Kidney (tissue), 14 donors: ENCODE results near the gene CDK1. TPM values are rescaled to one million over a fixed set of nuclear protein-coding genes. Genes with fewer than 3 reads are reported as not detected.

Experiments used
- DNase-seq, 5 donors: peaks; one replicate each; pipeline ENCODE4 v3.0.0-alpha.2; 2013 to 2020
- FAIRE-seq: peaks from 2 replicates; lab custom pipeline; 2012; peaks lifted over from hg19 to GRCh38; lab: Jason Lieb, UNC
- H3K27ac ChIP-seq, 2 donors: one replicate each; pipeline ENCODE4 v1.7.0; 2013; ENCODE audit warnings: low read depth in 2 of 2, low read length in 2 of 2, inconsistent platforms in 1 of 2
- H3K27me3 ChIP-seq: one replicate; pipeline ENCODE4 v1.7.1; 2013; ENCODE audit warnings: low read length, inconsistent platforms; ENCODE audit not compliant: control insufficient read depth, insufficient read depth
- H3K36me3 ChIP-seq, 3 donors: one replicate each; pipeline versions ENCODE4 v1.7.0 to v1.7.1; 2013; ENCODE audit warnings: low read length in 3 of 3, control low read depth in 1 of 3, inconsistent platforms in 1 of 3; ENCODE audit not compliant: insufficient read depth in 3 of 3, control insufficient read depth in 2 of 3
- H3K4me1 ChIP-seq, 3 donors: one replicate each; pipeline versions ENCODE4 v1.7.0 to v1.7.1; 2013; ENCODE audit warnings: low read length in 3 of 3, inconsistent platforms in 1 of 3, low read depth in 1 of 3; ENCODE audit not compliant: control insufficient read depth in 2 of 3, insufficient read depth in 2 of 3
- H3K4me3 ChIP-seq, 3 donors: one replicate each; pipeline versions ENCODE4 v1.7.0 to v1.8.1; 2013; ENCODE audit warnings: low read length in 3 of 3, control low read depth in 1 of 3, inconsistent platforms in 1 of 3
- H3K9ac ChIP-seq, 3 donors: one replicate each; pipeline versions ENCODE4 v1.7.0 to v1.7.1; 2013; ENCODE audit warnings: low read length in 3 of 3, control low read depth in 1 of 3, inconsistent platforms in 1 of 3
- H3K9me3 ChIP-seq, 3 donors: one replicate each; pipeline versions ENCODE4 v1.7.0 to v1.7.1; 2013; ENCODE audit warnings: low read length in 3 of 3, control low read depth in 1 of 3, inconsistent platforms in 1 of 3; ENCODE audit not compliant: control insufficient read depth in 2 of 3, insufficient read depth in 1 of 3
- CTCF ChIP-seq: IDR thresholded peaks from 3 replicates; pipeline ENCODE4 v1.5.1; 2012; ENCODE audit warnings: mild to moderate bottlenecking, moderate library complexity, borderline replicate concordance; ENCODE audit not compliant: insufficient read depth; ENCODE audit errors: extremely low read depth
- intact Hi-C: fragments of 100-400 bp; cut with DNase I; formaldehyde crosslinking; loops from one replicate; pipeline ENCODE4 v1.11.1; 2022
- polyA plus RNA-seq: library from polyadenylated mRNA; stranded (reverse); fragments of 350-450 nt; fragmentation: Illumina TruSeq; extraction: RNeasy Lipid Tissue Mini Kit (QIAGEN cat#74804); gene quantifications from one replicate; pipeline ENCODE4 v1.2.3, GENCODE V29; 2014; ENCODE audit warnings: low read depth, low replicate concordance; ENCODE audit not compliant: insufficient read depth
- total RNA-seq: library from RNA; stranded (reverse); fragmentation: NEBNext Ultra II Directional; extraction: Animal tissue kit (Norgen Biotek cat#: 25700); gene quantifications from one replicate; pipeline ENCODE4 v1.2.1, GENCODE V29; 2021
- donor health status: control.
- donor health status: control.
- donor health status: control.
- donor health status: control.
- donor health status: control.
- donor health status: DM: yes; HTN: yes; CAD: no.
- donor health status: Normal renal cell carcinoma (clear cell type).

CDK1 gene
- total and polyA plus RNA-seq, 2 donors from 2014 or later, result 3.1 to 3.3 TPM

GRCh38 chr10:60767424-60767823 is 10.9 kb upstream of the CDK1 start:
- DNase-seq (no peak), FAIRE-seq (no peak)
- intact Hi-C loops, result no loop called here
- H3K9me3 ChIP-seq, result peaks cover 0 to 2% (median 0%) of the 10 kb centered on the region in 3 donors
- no peak for TF ChIP-seq CTCF
- H3K27me3 ChIP-seq, result no peaks in the 10 kb centered on the region
- no peaks in the 10 kb centered on the region for H3K36me3 ChIP-seq
- no peaks in the 10 kb centered on the region for H3K4me1 ChIP-seq
- no peak overlapping the region for H3K4me3 ChIP-seq
- H3K9ac ChIP-seq, result no peak overlapping the region
- H3K27ac ChIP-seq, result no peak overlapping the region

- Histone ChIP-seq H3K4me1 (no peaks in the 10 kb centered on the region), H3K4me3 (no peak overlapping the region), H3K36me3 (no peaks in the 10 kb centered on the region), H3K27me3 (no peaks in the 10 kb centered on the region), H3K9ac (no peak overlapping the region), H3K27ac (no peak overlapping the region), H3K9me3 (no peaks in the 10 kb centered on the region)
- no peak for TF ChIP-seq CTCF
- intact Hi-C loops, result no loop called here
- DNase-seq (no peak), FAIRE-seq (no peak)
Observed at GRCh38 chr10:60769406-60769805, 8.9 kb upstream of the CDK1 start.

GRCh38 chr10:60777696-60778213 is 523 bp upstream of the CDK1 start:
- Histone ChIP-seq H3K4me1 (peaks cover 0 to 3% (median 0%) of the 10 kb centered on the region in 3 donors), H3K36me3 (no peaks in the 10 kb centered on the region), H3K4me3 (peak overlapping the region; percentile 66 to 81 (median 79)), H3K27me3 (no peaks in the 10 kb centered on the region), H3K9ac (peak overlapping the region; percentile 59 to 89 (median 70)), H3K9me3 (no peaks in the 10 kb centered on the region), H3K27ac (no peak overlapping the region)
- no peak for TF ChIP-seq CTCF
- DNase-seq, result no peak
- intact Hi-C loops, result no loop called here
- FAIRE-seq, result no peak
